ENCODE data around the gene RGL3. TPM values are rescaled to one million over a fixed set of nuclear protein-coding genes. Genes with fewer than 3 reads are reported as not detected.

Gene RGL3
- total RNA-seq, 1 experiment from 2014 or later, result 65.9 TPM

DNA sequence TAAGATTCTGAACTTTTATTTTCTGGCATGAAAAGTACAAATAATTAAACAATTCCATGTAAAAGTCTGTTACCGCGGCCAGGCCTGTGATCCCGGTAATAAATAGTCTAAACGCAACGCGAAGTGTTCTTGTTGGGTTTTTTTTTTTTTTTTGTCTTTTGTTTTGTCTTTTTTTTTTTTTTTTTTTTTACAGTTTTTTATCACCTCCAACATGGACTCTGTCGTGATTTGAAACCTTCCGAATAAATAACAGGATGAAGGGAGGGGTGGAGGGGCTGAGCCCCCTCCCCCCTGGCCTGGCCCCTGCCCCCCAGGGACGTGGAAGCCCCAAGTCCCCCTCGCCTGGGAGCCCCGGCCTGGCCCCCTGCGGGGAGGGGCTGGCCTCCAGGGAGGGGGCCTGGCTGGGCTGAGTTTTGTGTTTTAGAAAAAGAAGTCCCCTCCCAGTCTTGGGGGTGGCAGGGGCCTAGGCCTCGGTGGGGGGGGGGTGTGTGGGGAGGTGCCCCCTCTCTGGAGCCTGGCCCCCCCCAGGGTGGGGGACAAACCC, 32.3 kb upstream of the RGL3 start:
- Histone ChIP-seq H3K27ac (ENCODE audit: insufficient read length, low read depth, low read length) (no peak overlapping the region), H2BK12ac (ENCODE audit: insufficient read length, low read depth, low read length) (no peak overlapping the region), H3K4me2 (ENCODE audit: insufficient read depth, insufficient read length, low read length) (no peak overlapping the region), H2AFZ (ENCODE audit: low read length) (no peak overlapping the region), H4K20me1 (ENCODE audit: control insufficient read depth, insufficient read depth, insufficient read length) (no peaks in the 10 kb centered on the region), H3K23ac (ENCODE audit: insufficient read length, low read depth, low read length) (no peak overlapping the region), H4K91ac (ENCODE audit: insufficient read length, low read depth, low read length) (no peak overlapping the region), H3K56ac (ENCODE audit: insufficient read length, low read depth, low read length) (no peak overlapping the region), H3K18ac (ENCODE audit: insufficient read length, low read depth, low read length) (no peak overlapping the region), H3T11ph (ENCODE audit: low read length) (no peak overlapping the region), H3K79me2 (ENCODE audit: insufficient read depth, low read length) (no peaks in the 10 kb centered on the region), H2BK120ac (ENCODE audit: low read depth, low read length, poor library complexity, severe bottlenecking) (no peak overlapping the region), H3K4ac (ENCODE audit: low read depth, low read length) (no peak overlapping the region), H2BK15ac (ENCODE audit: low read depth, low read length) (no peak overlapping the region), H3K9ac (ENCODE audit: extremely low read depth, insufficient read length, low read length) (no peak overlapping the region), H3K27me3 (ENCODE audit: insufficient read depth, low read length) (no peaks in the 10 kb centered on the region), H4K8ac (replicated peaks; ENCODE audit: insufficient read length, low read depth, low read length) (no peak overlapping the region), H2AK5ac (ENCODE audit: insufficient read length, low read length) (no peak overlapping the region), H2BK20ac (ENCODE audit: low read depth, low read length, poor library complexity, severe bottlenecking) (no peak overlapping the region), H3K14ac (ENCODE audit: insufficient read depth, low read length) (no peak overlapping the region), H3K9me3 (ENCODE audit: control insufficient read depth, low read depth, low read length) (no peaks in the 10 kb centered on the region), H3K23me2 (ENCODE audit: insufficient read length, low read depth, low read length, poor library complexity, severe bottlenecking) (no peaks in the 10 kb centered on the region), H2BK5ac (ENCODE audit: insufficient read length, low read length) (no peak overlapping the region), H3K4me1 (ENCODE audit: insufficient read depth, low read length) (no peaks in the 10 kb centered on the region), H3K79me1 (ENCODE audit: insufficient read depth, low read depth, low read length, poor library complexity, severe bottlenecking) (no peaks in the 10 kb centered on the region), H4K5ac (ENCODE audit: insufficient read length, low read depth, low read length) (no peak overlapping the region)
- no CpG with 5 or more reads among the region's 13 CpGs for WGBS (ENCODE audit: extremely low coverage, insufficient read length, low lambda C conversion rate)
- no peak for DNase-seq
- H3K27ac Mint-ChIP-seq, result peak overlapping the region in 1 of 3 experiments; percentile 64; a peak in 1 of 7 replicates
- TF ChIP-seq, protein P1, sequence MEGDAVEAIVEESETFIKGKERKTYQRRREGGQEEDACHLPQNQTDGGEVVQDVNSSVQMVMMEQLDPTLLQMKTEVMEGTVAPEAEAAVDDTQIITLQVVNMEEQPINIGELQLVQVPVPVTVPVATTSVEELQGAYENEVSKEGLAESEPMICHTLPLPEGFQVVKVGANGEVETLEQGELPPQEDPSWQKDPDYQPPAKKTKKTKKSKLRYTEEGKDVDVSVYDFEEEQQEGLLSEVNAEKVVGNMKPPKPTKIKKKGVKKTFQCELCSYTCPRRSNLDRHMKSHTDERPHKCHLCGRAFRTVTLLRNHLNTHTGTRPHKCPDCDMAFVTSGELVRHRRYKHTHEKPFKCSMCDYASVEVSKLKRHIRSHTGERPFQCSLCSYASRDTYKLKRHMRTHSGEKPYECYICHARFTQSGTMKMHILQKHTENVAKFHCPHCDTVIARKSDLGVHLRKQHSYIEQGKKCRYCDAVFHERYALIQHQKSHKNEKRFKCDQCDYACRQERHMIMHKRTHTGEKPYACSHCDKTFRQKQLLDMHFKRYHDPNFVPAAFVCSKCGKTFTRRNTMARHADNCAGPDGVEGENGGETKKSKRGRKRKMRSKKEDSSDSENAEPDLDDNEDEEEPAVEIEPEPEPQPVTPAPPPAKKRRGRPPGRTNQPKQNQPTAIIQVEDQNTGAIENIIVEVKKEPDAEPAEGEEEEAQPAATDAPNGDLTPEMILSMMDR (conservative IDR thresholded peaks at IDR 0.05), result no peak
- H3K27me3 Mint-ChIP-seq (ENCODE audit: low read depth), result no peaks in the 10 kb centered on the region
- no peaks in the 10 kb centered on the region; a peak in 1 of 5 replicates for H3K9me3 Mint-ChIP-seq
- H3K4me1 Mint-ChIP-seq, result peaks cover 15 to 38% of the 10 kb centered on the region in 2 experiments
- H3K4me3 Mint-ChIP-seq, result no peak overlapping the region; a peak in 1 of 5 replicates
- H3K36me3 Mint-ChIP-seq (ENCODE audit: insufficient read depth in 1 of 3, low read depth in 3 of 3), result peaks cover 8 to 32% (median 25%) of the 10 kb centered on the region in 3 experiments; a peak in 6 of 7 replicates

Measured in H9 (cell line).